ENCODE results near the gene KEAP1. TPM values are rescaled to one million over a fixed set of nuclear protein-coding genes. Genes with fewer than 3 reads are reported as not detected.

The KEAP1 gene
- total and polyA plus RNA-seq, 9 of the 15 experiments (the other 6 are each of a cell fraction or from before 2014, with no cell fraction given): 2.1 to 95.6 (median 64.3) TPM

DNA sequence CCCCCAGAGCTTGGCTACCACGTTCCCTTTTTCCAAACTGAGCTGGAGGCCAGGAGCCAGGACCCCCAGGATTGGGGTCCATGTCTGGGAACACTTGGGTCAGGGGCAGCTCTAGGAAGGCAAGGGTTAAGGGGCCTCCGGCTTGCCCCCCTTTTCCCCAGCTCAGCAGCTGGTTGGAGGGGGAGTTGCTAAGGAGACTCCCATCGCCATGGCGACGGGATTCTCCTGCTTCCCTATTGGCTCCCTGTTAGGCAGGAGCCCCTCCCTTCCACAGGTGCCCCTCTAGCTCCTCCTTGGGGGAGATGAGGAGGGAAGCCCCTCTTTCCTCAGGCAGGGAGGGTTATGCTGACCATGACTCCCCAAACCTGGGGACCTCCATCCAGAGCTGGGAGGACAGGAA, 48.9 kb downstream of the KEAP1 start (continued):
- TF ChIP-seq RFX5 (IDR thresholded peaks at IDR 0.05; ENCODE audit: low read depth, low read length): peak; percentile 91
- TF ChIP-seq MXI1 (IDR thresholded peaks at IDR 0.05; ENCODE audit: low read depth, low read length): peak; percentile 73; the same call in 1 of the 2 replicates
- TF ChIP-seq ZNF561 (CRISPR knock-in tag; conservative IDR thresholded peaks at IDR 0.05): no peak
- no peak for TF ChIP-seq NUFIP1 (IDR thresholded peaks at IDR 0.05; ENCODE audit: partially characterized antibody)
- no peak for TF ChIP-seq NRF1 (conservative IDR thresholded peaks at IDR 0.05 in 1 of 2, IDR thresholded peaks at IDR 0.05 in 1 of 2)
- TF ChIP-seq MED1 (CRISPR knock-in tag; IDR thresholded peaks at IDR 0.05; ENCODE audit: borderline replicate concordance): no peak
- TF ChIP-seq, protein P1, sequence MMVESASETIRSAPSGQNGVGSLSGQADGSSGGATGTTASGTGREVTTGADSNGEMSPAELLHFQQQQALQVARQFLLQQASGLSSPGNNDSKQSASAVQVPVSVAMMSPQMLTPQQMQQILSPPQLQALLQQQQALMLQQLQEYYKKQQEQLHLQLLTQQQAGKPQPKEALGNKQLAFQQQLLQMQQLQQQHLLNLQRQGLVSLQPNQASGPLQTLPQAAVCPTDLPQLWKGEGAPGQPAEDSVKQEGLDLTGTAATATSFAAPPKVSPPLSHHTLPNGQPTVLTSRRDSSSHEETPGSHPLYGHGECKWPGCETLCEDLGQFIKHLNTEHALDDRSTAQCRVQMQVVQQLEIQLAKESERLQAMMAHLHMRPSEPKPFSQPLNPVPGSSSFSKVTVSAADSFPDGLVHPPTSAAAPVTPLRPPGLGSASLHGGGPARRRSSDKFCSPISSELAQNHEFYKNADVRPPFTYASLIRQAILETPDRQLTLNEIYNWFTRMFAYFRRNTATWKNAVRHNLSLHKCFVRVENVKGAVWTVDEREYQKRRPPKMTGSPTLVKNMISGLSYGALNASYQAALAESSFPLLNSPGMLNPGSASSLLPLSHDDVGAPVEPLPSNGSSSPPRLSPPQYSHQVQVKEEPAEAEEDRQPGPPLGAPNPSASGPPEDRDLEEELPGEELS (CRISPR knock-in tag; IDR thresholded peaks at IDR 0.05; ENCODE audit: borderline replicate concordance): no peak
- TF ChIP-seq ZNF3 (CRISPR knock-in tag; IDR thresholded peaks at IDR 0.05): no peak
- no peak for TF ChIP-seq NR2C1 (IDR thresholded peaks at IDR 0.05)
- TF ChIP-seq NR2C1 (tag; IDR thresholded peaks at IDR 0.05): no peak
- 0 out of 2 replicates have a peak, but pooled peaks have one; percentile 25 for TF ChIP-seq ZBTB7A (IDR thresholded peaks at IDR 0.05; ENCODE audit: borderline replicate concordance, control insufficient read depth, low read depth, low read length)
- no peak for TF ChIP-seq NR2C2 (CRISPR knock-in tag; IDR thresholded peaks at IDR 0.05)
- TF ChIP-seq NR2C2 (tag; IDR thresholded peaks at IDR 0.05): no peak
- TF ChIP-seq PCBP1 (IDR thresholded peaks at IDR 0.05; ENCODE audit: low read depth, low read length, poor library complexity, severe bottlenecking): no peak
- no peak for TF ChIP-seq ZNF830 (CRISPR knock-in tag; IDR thresholded peaks at IDR 0.05)
- peak; percentile 75 for TF ChIP-seq BMI1 (IDR thresholded peaks at IDR 0.05; ENCODE audit: low read length)
- TF ChIP-seq, protein P2, sequence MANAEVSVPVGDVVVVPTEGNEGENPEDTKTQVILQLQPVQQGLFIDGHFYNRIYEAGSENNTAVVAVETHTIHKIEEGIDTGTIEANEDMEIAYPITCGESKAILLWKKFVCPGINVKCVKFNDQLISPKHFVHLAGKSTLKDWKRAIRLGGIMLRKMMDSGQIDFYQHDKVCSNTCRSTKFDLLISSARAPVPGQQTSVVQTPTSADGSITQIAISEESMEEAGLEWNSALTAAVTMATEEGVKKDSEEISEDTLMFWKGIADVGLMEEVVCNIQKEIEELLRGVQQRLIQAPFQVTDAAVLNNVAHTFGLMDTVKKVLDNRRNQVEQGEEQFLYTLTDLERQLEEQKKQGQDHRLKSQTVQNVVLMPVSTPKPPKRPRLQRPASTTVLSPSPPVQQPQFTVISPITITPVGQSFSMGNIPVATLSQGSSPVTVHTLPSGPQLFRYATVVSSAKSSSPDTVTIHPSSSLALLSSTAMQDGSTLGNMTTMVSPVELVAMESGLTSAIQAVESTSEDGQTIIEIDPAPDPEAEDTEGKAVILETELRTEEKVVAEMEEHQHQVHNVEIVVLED (CRISPR knock-in tag; IDR thresholded peaks at IDR 0.05): no peak
- TF ChIP-seq, protein P3, sequence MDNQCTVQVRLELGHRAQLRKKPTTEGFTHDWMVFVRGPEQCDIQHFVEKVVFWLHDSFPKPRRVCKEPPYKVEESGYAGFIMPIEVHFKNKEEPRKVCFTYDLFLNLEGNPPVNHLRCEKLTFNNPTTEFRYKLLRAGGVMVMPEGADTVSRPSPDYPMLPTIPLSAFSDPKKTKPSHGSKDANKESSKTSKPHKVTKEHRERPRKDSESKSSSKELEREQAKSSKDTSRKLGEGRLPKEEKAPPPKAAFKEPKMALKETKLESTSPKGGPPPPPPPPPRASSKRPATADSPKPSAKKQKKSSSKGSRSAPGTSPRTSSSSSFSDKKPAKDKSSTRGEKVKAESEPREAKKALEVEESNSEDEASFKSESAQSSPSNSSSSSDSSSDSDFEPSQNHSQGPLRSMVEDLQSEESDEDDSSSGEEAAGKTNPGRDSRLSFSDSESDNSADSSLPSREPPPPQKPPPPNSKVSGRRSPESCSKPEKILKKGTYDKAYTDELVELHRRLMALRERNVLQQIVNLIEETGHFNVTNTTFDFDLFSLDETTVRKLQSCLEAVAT (IDR thresholded peaks at IDR 0.05): no peak
- TF ChIP-seq, protein P4, sequence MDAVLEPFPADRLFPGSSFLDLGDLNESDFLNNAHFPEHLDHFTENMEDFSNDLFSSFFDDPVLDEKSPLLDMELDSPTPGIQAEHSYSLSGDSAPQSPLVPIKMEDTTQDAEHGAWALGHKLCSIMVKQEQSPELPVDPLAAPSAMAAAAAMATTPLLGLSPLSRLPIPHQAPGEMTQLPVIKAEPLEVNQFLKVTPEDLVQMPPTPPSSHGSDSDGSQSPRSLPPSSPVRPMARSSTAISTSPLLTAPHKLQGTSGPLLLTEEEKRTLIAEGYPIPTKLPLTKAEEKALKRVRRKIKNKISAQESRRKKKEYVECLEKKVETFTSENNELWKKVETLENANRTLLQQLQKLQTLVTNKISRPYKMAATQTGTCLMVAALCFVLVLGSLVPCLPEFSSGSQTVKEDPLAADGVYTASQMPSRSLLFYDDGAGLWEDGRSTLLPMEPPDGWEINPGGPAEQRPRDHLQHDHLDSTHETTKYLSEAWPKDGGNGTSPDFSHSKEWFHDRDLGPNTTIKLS (IDR thresholded peaks at IDR 0.05; ENCODE audit: borderline replicate concordance, low read depth): no peak
- no peak for TF ChIP-seq EGR1 (conservative IDR thresholded peaks at IDR 0.05)

Measured in K562 (cell line).